NCI-H345 treated with DMSO at 0.1 percent for 48 hours (cell line): ENCODE data around the gene TMEM271.

Experiments used
- DNase-seq: peaks from one replicate; lab custom pipeline; 2025; ENCODE audit not compliant: unreplicated experiment; lab: John Stamatoyannopoulos, UW

The TMEM271 gene

GRCh38 chr4:535181-535923, 40.7 kb downstream of the TMEM271 start:
- DNase-seq, result no peak

GRCh38 chr4:534576-535151, 41.4 kb downstream of the TMEM271 start:
- no peak for DNase-seq

DNA sequence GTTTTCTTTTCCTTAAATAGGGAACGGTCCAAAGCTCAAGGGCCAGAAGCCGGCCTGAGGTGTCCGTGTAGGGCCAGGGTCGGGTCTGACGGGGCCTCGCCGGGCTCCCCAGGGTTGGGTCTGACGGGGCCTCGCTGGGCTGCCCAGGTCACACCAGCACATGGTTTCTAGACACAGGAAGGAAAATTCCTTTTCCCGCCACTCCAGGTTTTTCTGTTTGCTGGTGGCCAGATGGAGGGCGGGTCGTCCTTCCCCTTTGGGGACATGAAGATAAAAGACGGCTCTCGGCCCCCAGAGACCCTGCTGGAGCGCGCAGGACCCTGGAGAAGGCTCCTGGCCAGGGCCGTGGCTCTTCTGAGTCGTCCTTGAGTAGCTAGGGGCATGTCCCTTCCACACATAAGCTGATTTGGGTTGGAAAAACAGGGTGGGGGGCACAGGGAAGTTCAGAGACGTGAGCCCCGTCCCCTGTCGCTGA, 42.0 kb downstream of the TMEM271 start:
- DNase-seq, result no peak

DNA sequence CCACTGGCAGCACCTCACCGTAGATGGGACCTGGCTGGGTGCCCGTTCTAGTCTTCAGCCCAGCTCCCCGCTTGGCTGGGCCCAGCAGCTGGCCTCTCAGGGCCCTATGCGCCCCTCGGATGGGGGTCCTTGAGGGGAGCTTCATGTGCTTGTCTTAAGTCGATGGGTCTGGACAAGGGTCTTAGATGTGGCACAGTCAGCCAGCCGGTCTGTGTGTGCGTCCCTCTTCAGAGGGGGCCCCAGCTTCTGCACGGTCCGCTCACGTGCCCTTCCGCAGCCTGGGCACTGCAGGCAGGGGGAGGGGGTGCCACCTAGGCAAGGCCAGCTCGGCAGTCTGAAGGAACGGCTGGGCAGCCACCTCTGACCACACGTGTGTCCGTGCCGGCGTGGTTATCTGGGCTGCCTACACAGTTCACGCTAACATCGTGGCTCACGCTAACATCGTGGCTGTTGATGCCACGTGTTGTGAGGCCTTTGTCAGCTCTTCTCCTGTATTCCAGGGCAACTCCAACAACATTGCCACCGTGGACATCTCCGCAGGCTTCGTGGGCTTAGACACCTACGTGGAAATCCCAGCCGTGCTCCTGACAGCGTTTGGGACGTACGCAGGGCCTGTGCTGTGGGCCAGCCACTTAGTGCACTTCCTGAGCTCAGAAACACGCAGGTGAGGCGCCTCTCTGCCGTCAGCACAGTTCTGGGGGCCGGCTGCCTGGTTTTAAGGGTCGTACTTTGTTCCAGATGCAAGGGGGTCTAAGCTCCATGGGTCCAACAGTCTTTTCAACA, 42.6 kb downstream of the TMEM271 start:
- no peak for DNase-seq

DNA sequence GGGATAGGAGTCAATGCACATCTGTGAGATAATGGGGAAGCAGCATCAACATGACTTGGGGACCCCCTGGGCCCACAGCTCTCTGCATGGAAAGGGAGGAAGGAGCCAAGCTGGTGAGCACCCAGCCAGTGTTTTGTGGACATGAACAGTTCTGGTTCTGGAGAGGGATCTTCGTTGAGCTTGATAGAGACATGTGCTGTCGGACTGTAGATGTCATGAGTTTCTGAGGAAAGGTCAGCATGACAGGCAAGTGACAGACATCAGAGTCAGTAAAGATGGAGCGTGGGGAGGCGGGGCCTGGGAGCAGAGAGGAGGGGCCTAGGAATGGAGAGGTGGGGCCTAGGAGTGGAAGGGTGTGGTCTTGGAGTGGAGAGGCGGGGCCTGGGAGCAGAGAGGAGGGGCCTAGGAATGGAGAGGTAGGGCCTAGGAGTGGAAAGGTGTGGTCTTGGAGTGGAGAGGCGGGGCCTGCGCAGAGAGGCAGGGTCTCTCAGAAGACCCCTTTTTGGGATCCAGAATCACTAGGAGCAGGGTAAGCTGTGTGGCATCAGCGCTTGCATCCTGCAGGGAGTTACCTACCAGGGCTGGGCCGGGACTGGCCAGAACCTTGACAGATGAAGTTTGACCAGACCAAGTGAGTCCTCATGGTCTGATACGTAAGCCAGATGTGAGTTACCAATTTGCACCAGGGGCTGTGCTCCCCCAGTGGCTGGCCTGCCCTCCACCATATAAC, 43.3 kb downstream of the TMEM271 start:
- DNase-seq, result no peak

GRCh38 chr4:531721-532565, 44.2 kb downstream of the TMEM271 start:
- no peak for DNase-seq

DNA sequence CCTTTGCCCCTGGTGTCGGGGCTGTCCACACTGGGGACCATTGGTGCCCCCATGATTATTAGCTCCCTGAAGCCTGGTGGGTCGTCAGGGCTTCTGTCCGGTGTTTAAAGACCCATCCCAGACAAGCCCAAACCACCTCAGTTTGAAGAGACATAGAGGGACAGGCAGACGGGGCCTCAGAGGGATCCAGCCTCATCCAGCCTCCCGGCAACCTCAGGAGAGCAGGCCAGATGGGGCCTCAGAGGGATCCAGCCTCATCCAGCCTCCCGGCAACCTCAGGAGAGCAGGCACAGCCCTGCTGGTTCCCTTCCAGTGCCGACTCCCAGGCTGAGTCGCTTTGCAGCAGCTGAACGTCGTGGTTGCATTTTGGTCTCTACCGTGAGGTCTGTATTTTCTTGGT, 45.0 kb downstream of the TMEM271 start:
- no peak for DNase-seq

GRCh38 chr4:530017-530781, 45.9 kb downstream of the TMEM271 start:
- DNase-seq, result no peak

DNA sequence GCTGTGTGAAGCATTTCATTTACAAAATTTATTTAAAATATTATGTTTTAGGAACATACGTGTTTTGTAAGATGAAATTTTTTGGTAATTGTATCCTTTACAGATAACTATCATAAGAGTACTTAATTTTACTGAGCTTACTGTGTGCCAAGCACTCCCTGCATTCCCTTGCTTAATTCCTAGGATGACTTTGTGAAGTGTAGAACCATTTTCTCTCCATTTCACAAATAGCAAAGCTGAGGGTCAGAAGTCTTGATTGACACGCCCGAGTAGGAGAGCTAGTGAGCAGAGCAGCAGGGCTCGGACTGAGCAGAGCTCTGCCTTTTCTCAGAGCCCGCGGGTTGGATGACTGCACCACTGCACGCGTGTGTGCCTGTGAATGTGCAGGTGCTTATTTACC, 46.5 kb downstream of the TMEM271 start:
- no peak for DNase-seq

- DNase-seq, result no peak
These were observed 47.3 kb downstream of the TMEM271 start for GRCh38 chr4:528835-529234.

DNA sequence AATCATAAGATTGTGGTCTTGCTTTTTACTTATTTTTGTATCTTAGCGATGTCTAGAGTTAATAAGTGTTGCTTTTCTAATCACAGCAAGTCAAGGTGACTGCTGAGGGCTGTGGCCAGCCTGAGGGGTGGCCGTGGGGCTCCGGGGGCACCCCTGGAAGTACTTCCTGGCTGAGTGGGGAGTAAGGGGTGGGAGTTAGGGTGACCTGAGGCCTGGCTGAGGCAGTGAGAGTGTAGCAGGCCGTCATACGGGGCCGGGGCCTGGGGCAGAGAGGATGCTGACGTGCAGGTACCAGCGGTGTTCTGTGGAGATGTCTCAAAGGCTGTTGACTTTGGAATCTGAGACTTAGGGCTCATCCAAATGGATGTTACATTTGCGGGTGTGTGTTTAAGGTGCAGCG, 47.8 kb downstream of the TMEM271 start:
- no peak for DNase-seq

DNA sequence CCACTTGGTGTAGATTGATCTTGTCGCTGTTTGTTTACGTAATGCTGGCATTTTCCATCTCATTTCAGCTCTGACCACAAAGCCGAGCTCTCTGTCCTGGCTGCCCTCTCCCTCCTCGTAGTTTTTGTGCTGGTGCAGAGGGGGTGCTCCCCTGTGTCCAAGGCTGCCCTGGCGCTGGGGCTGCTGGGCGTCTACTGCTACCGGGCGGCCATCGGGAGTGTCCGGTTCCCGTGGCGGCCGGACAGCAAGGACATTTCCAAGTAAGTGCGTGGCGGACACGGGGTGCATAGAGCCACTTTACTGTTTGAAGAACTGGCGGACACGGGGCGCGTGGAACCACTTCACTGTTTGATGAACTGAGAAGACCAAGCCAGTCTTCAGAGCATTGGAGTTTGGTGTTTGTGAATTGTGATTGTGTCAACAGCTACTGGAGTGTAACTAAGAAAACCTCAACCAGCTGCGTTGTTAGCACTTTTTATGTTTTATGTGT, 49.1 kb downstream of the TMEM271 start:
- DNase-seq, result no peak

GRCh38 chr4:526189-526909, 49.7 kb downstream of the TMEM271 start:
- DNase-seq, result no peak

DNA sequence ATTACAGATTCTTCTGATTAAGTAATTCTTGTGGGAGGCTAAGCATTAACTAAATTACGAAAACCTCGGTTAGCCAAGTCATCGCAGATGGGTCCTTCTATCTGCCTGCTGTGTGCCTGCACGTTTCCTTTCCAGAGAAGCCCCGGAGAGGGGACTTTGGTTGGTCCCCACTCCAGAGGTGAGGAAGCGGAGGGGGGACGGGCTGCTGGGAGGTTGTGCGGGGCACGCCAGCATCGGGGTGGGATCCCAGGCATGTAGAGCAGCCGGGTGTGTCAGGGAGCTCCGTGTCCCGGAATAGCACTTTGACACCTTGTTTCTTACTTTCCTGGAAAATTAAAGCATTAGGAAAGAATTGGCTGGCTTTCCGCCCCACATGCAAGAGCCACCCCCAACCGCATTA, 50.4 kb downstream of the TMEM271 start:
- DNase-seq, result no peak

GRCh38 chr4:524196-524595, 51.9 kb downstream of the TMEM271 start:
- DNase-seq, result no peak
